ENCODE results near the gene ZNF462.
"Not testable (repeated sequence)": the region's sequence is repeated elsewhere in the genome, so short reads cannot be mapped to it uniquely, and the experiment has no call there.

The ZNF462 gene

DNA sequence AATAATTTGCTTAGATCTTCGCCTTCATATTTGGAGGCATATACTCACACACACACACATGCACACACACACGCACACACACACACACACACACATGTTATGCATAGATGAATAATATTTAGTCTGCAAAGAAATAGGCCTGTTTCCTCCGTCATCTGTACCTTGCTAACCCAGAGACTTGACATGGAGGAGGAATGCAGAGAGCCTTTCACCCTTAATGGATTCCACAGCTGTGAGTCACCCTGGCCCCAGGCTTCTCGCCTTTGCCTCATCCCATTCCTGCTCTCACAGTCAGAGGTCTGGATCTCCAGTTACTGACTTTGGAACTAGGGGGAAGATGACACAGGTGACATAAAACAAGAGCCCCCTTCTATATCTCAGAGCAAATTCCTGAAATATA lies 29.7 kb downstream of the ZNF462 start:
- Histone ChIP-seq H3K4ac (ENCODE audit: low read depth, low read length) (no peak overlapping the region), H4K5ac (ENCODE audit: low read length) (no peak overlapping the region), H3K79me1 (ENCODE audit: low read length) (peaks cover 5% of the 10 kb centered on the region), H2BK120ac (ENCODE audit: low read depth, low read length) (no peak overlapping the region), H3K4me2 (ENCODE audit: low read length) (no peak overlapping the region), H3K4me1 (ENCODE audit: control insufficient read depth, low read depth, low read length) (peaks cover 18% of the 10 kb centered on the region), H2AK5ac (ENCODE audit: low read length) (no peak overlapping the region), H3K56ac (ENCODE audit: low read length) (no peak overlapping the region), H3K9ac (ENCODE audit: low read length) (no peak overlapping the region), H2BK5ac (ENCODE audit: low read length) (no peak overlapping the region), H4K8ac (ENCODE audit: low read depth, low read length) (no peak overlapping the region), H3K36me3 (ENCODE audit: control insufficient read depth, insufficient read depth, low read length) (no peaks in the 10 kb centered on the region), H3K27ac (ENCODE audit: low read depth, low read length) (no peak overlapping the region), H3K18ac (ENCODE audit: low read length) (peak overlapping the region; percentile 68), H3K27me3 (ENCODE audit: insufficient read depth, low read length, poor library complexity) (no peaks in the 10 kb centered on the region), H3K79me2 (ENCODE audit: control insufficient read depth, insufficient read depth, low read length) (peaks cover 36% of the 10 kb centered on the region), H2BK15ac (replicated peaks; ENCODE audit: low read depth) (no peak overlapping the region), H3K23ac (ENCODE audit: low read length) (no peak overlapping the region), H3K4me3 (ENCODE audit: low read length) (no peak overlapping the region)
- WGBS (ENCODE audit: extremely low coverage, insufficient coverage, low lambda C conversion rate), result no CpG with 5 or more reads among the region's 4 CpGs
- peak; percentile 99 for DNase-seq

GRCh38 chr9:106893088-106893487 lies 30.1 kb downstream of the ZNF462 start:
- Histone ChIP-seq H3K27me3 (ENCODE audit: insufficient read depth, low read length, poor library complexity) (no peaks in the 10 kb centered on the region), H3K27ac (ENCODE audit: low read depth, low read length) (no peak overlapping the region), H3K9ac (ENCODE audit: low read length) (no peak overlapping the region), H2AK5ac (ENCODE audit: low read length) (no peak overlapping the region), H3K23ac (ENCODE audit: low read length) (no peak overlapping the region), H3K79me1 (ENCODE audit: low read length) (peaks cover 6% of the 10 kb centered on the region), H2BK5ac (ENCODE audit: low read length) (peak overlapping the region; percentile 27), H3K36me3 (ENCODE audit: control insufficient read depth, insufficient read depth, low read length) (no peaks in the 10 kb centered on the region), H2BK15ac (replicated peaks; ENCODE audit: low read depth) (no peak overlapping the region), H4K8ac (ENCODE audit: low read depth, low read length) (no peak overlapping the region), H2BK120ac (ENCODE audit: low read depth, low read length) (no peak overlapping the region), H3K18ac (ENCODE audit: low read length) (peak overlapping the region; percentile 28), H3K4ac (ENCODE audit: low read depth, low read length) (no peak overlapping the region), H3K79me2 (ENCODE audit: control insufficient read depth, insufficient read depth, low read length) (peaks cover 40% of the 10 kb centered on the region), H3K4me2 (ENCODE audit: low read length) (no peak overlapping the region), H3K4me3 (ENCODE audit: low read length) (no peak overlapping the region), H3K4me1 (ENCODE audit: control insufficient read depth, low read depth, low read length) (peaks cover 18% of the 10 kb centered on the region), H3K56ac (ENCODE audit: low read length) (no peak overlapping the region), H4K5ac (ENCODE audit: low read length) (no peak overlapping the region)
- peak; percentile 76 for DNase-seq
- no CpG with 5 or more reads among the region's 1 CpG for WGBS (ENCODE audit: extremely low coverage, insufficient coverage, low lambda C conversion rate)

DNA sequence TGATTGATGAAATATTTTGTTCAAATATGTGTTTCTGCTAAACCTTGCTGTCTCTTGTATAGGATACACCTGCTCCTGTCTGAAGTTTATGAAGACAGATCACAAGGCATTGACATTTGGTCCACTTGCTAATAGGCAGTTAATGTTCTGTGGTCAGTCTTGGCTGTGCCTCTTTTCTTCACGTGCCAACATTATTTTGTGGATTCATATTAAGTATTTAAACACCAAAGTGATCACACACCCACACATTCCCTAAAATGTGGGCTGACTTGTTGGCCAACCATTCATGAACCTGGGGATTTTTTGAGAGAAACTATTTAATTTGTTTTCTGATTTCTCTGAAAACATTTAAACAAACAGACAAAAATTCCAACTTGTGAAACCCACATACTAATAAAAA lies 33.7 kb downstream of the ZNF462 start:
- Histone ChIP-seq H3K36me3 (ENCODE audit: control insufficient read depth, insufficient read depth, low read length) (no peaks in the 10 kb centered on the region), H3K4ac (ENCODE audit: low read depth, low read length) (no peak overlapping the region), H3K18ac (ENCODE audit: low read length) (no peak overlapping the region), H2BK120ac (ENCODE audit: low read depth, low read length) (no peak overlapping the region), H3K56ac (ENCODE audit: low read length) (no peak overlapping the region), H3K23ac (ENCODE audit: low read length) (no peak overlapping the region), H4K5ac (ENCODE audit: low read length) (no peak overlapping the region), H3K9ac (ENCODE audit: low read length) (no peak overlapping the region), H3K27ac (ENCODE audit: low read depth, low read length) (no peak overlapping the region), H3K79me1 (ENCODE audit: low read length) (peaks cover 8% of the 10 kb centered on the region), H3K27me3 (ENCODE audit: insufficient read depth, low read length, poor library complexity) (no peaks in the 10 kb centered on the region), H2BK5ac (ENCODE audit: low read length) (no peak overlapping the region), H3K4me1 (ENCODE audit: control insufficient read depth, low read depth, low read length) (peaks cover 9% of the 10 kb centered on the region), H4K8ac (ENCODE audit: low read depth, low read length) (no peak overlapping the region), H3K4me3 (ENCODE audit: low read length) (no peak overlapping the region), H2AK5ac (ENCODE audit: low read length) (no peak overlapping the region), H2BK15ac (replicated peaks; ENCODE audit: low read depth) (no peak overlapping the region), H3K79me2 (ENCODE audit: control insufficient read depth, insufficient read depth, low read length) (peaks cover 37% of the 10 kb centered on the region), H3K4me2 (ENCODE audit: low read length) (no peak overlapping the region)
- no CpG with 5 or more reads among the region's 1 CpG for WGBS (ENCODE audit: extremely low coverage, insufficient coverage, low lambda C conversion rate)
- no peak for DNase-seq

DNA sequence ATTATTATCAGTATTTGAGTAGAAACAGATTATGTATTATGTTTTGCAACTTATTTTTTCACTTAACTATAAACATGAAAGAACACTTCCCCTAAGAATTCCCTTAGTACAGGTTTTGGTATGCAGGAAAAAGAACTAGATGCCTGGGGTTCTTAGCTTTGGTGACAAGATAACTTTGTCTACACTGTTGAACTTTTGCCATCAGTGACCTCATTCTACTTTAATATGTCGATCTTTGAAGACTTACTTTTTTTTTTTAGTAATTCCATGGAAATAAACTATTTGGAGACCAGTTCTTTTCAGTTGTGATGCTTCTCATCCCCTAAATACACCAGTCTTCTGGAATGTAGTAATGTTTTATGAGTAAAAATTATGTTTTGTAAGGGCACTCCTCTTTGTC lies 34.3 kb downstream of the ZNF462 start:
- no peak overlapping the region for H3K27ac ChIP-seq (ENCODE audit: low read depth, low read length)
- H3K36me3 ChIP-seq (ENCODE audit: control insufficient read depth, insufficient read depth, low read length), result no peaks in the 10 kb centered on the region
- DNase-seq, result no peak
- no peak overlapping the region for H3K9ac ChIP-seq (ENCODE audit: low read length)
- H3K23ac ChIP-seq (ENCODE audit: low read length), result no peak overlapping the region
- no peak overlapping the region for H4K8ac ChIP-seq (ENCODE audit: low read depth, low read length)
- no peak overlapping the region for H3K4ac ChIP-seq (ENCODE audit: low read depth, low read length)
- no peak overlapping the region for H3K56ac ChIP-seq (ENCODE audit: low read length)
- no peak overlapping the region for H2BK5ac ChIP-seq (ENCODE audit: low read length)
- no peak overlapping the region for H3K4me3 ChIP-seq (ENCODE audit: low read length)
- H2BK120ac ChIP-seq (ENCODE audit: low read depth, low read length), result no peak overlapping the region
- H3K4me1 ChIP-seq (ENCODE audit: control insufficient read depth, low read depth, low read length), result peaks cover 7% of the 10 kb centered on the region
- H3K79me1 ChIP-seq (ENCODE audit: low read length), result peaks cover 8% of the 10 kb centered on the region
- no peak overlapping the region for H3K18ac ChIP-seq (ENCODE audit: low read length)
- no CpG with 5 or more reads among the region's 1 CpG for WGBS (ENCODE audit: extremely low coverage, insufficient coverage, low lambda C conversion rate)
- H2AK5ac ChIP-seq (ENCODE audit: low read length), result no peak overlapping the region
- H3K4me2 ChIP-seq (ENCODE audit: low read length), result no peak overlapping the region
- H3K79me2 ChIP-seq (ENCODE audit: control insufficient read depth, insufficient read depth, low read length), result peaks cover 40% of the 10 kb centered on the region
- no peak overlapping the region for H2BK15ac ChIP-seq (replicated peaks; ENCODE audit: low read depth)
- no peak overlapping the region for H4K5ac ChIP-seq (ENCODE audit: low read length)
- no peaks in the 10 kb centered on the region for H3K27me3 ChIP-seq (ENCODE audit: insufficient read depth, low read length, poor library complexity)

DNA sequence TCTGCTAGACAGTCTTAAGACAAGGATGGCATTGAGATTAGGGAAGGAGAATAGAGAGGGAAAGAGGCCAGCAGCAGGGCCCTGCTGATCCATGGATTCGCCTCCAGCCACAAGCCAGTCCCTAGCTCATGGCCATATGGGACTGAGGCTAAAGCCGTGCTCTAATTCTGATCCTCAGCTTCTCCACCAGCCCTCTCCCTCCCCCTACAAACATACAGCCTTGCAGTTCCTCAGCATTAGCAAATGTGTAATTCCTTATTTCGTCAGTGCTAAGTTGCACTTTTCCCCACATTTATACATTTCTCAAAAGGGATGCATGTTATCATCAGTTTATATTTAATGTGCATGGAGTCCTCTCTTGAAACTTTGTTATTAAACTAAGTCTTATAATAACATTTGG lies 34.8 kb downstream of the ZNF462 start:
- no peak overlapping the region for H3K23ac ChIP-seq (ENCODE audit: low read length)
- no peak overlapping the region for H3K4me2 ChIP-seq (ENCODE audit: low read length)
- H3K79me1 ChIP-seq (ENCODE audit: low read length), result peaks cover 8% of the 10 kb centered on the region
- no peak for DNase-seq
- WGBS (ENCODE audit: extremely low coverage, insufficient coverage, low lambda C conversion rate), result no CpG with 5 or more reads among the region's 3 CpGs
- H2BK15ac ChIP-seq (replicated peaks; ENCODE audit: low read depth), result no peak overlapping the region
- peaks cover 6% of the 10 kb centered on the region for H3K4me1 ChIP-seq (ENCODE audit: control insufficient read depth, low read depth, low read length)
- no peaks in the 10 kb centered on the region for H3K27me3 ChIP-seq (ENCODE audit: insufficient read depth, low read length, poor library complexity)
- H3K4me3 ChIP-seq (ENCODE audit: low read length), result no peak overlapping the region
- H3K36me3 ChIP-seq (ENCODE audit: control insufficient read depth, insufficient read depth, low read length), result no peaks in the 10 kb centered on the region
- H2BK120ac ChIP-seq (ENCODE audit: low read depth, low read length), result no peak overlapping the region
- no peak overlapping the region for H3K18ac ChIP-seq (ENCODE audit: low read length)
- H2AK5ac ChIP-seq (ENCODE audit: low read length), result no peak overlapping the region
- no peak overlapping the region for H3K9ac ChIP-seq (ENCODE audit: low read length)
- H2BK5ac ChIP-seq (ENCODE audit: low read length), result no peak overlapping the region
- no peak overlapping the region for H3K4ac ChIP-seq (ENCODE audit: low read depth, low read length)
- no peak overlapping the region for H3K56ac ChIP-seq (ENCODE audit: low read length)
- no peak overlapping the region for H4K5ac ChIP-seq (ENCODE audit: low read length)
- no peak overlapping the region for H4K8ac ChIP-seq (ENCODE audit: low read depth, low read length)
- no peak overlapping the region for H3K27ac ChIP-seq (ENCODE audit: low read depth, low read length)
- peaks cover 41% of the 10 kb centered on the region for H3K79me2 ChIP-seq (ENCODE audit: control insufficient read depth, insufficient read depth, low read length)

DNA sequence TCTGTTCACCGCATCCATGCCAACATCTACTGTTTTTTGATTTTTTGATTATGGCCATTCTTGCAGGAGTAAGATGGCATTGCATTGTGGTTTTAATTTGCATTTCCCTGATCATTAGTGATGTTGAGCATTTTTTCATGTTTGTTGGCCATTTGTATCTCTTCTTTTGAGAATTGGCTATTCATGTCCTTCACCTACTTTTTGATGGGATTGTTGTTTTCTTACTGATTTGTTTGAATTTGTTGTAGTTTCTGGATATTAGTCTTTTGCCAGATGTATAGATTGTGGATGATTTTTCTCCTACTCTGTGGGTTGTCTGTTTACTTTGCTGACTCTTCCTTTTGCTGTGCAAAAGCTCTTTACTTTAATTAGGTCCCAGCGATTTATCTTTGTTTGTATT lies 37.6 kb downstream of the ZNF462 start:
- not testable (repeated sequence) for H2BK5ac ChIP-seq (ENCODE audit: low read length); H4K5ac ChIP-seq (ENCODE audit: low read length); H3K27ac ChIP-seq (ENCODE audit: low read depth, low read length); H3K27me3 ChIP-seq (ENCODE audit: insufficient read depth, low read length, poor library complexity); H4K8ac ChIP-seq (ENCODE audit: low read depth, low read length); H3K9ac ChIP-seq (ENCODE audit: low read length); H3K56ac ChIP-seq (ENCODE audit: low read length); H3K4me2 ChIP-seq (ENCODE audit: low read length); H2BK120ac ChIP-seq (ENCODE audit: low read depth, low read length); H3K23ac ChIP-seq (ENCODE audit: low read length); DNase-seq; H3K4ac ChIP-seq (ENCODE audit: low read depth, low read length); H3K79me1 ChIP-seq (ENCODE audit: low read length); H3K18ac ChIP-seq (ENCODE audit: low read length); H3K36me3 ChIP-seq (ENCODE audit: control insufficient read depth, insufficient read depth, low read length); H3K4me3 ChIP-seq (ENCODE audit: low read length); H2AK5ac ChIP-seq (ENCODE audit: low read length); H2BK15ac ChIP-seq (replicated peaks; ENCODE audit: low read depth); H3K4me1 ChIP-seq (ENCODE audit: control insufficient read depth, low read depth, low read length)
- no CpG with 5 or more reads among the region's 2 CpGs for WGBS (ENCODE audit: extremely low coverage, insufficient coverage, low lambda C conversion rate)
- peaks cover 41% of the 10 kb centered on the region for H3K79me2 ChIP-seq (ENCODE audit: control insufficient read depth, insufficient read depth, low read length)

All from mesendoderm (in vitro differentiated cells).